HepG2 (cell line): Measurements from ENCODE around the gene RGP1. TPM values are rescaled to one million over a fixed set of nuclear protein-coding genes. Genes with fewer than 3 reads are reported as not detected.
A peak's percentile ranks its signal among the peaks of the same experiment; 100 is the strongest.

Source experiments
- ATAC-seq: fragments of 200-7000 bp; cut with Tn5 transposase; 3 replicates; pipeline ENCODE4 v1.9.1; 2020; ENCODE audit warnings: mild to moderate bottlenecking, moderate library complexity
- Bru-seq: library from RNA; stranded (reverse); fragments of 400-500 nt; gene quantifications from one replicate; lab custom pipeline; 2021; lab: Mats Ljungman, UMichigan
- BruChase-seq, 2 experiments: library from RNA; stranded (reverse); fragments of 400-500 nt; gene quantifications; one replicate each; lab custom pipeline; 2021; lab: Mats Ljungman, UMichigan
- BruUV-seq: library from RNA; stranded (reverse); fragments of 400-500 nt; replicated peaks from 2 replicates; lab custom pipeline; 2021; lab: Mats Ljungman, UMichigan
- CTCF ChIA-PET: fragments of 300-600 bp; formaldehyde crosslinking; extraction: SDS; loops from one replicate; lab custom pipeline; 2021; ENCODE audit warnings: low total read pairs, inconsistent platforms, low intra/inter-chr PET ratio; lab: Yijun Ruan, JAX
- POLR2A ChIA-PET: fragments of 350-600 bp; sonication (Branson Sonifier 250); formaldehyde crosslinking; loops from one replicate; lab custom pipeline; 2020; ENCODE audit warnings: antibody characterized with exemption, inconsistent platforms; lab: Yijun Ruan, JAX
- DNase-seq: peaks from one replicate; pipeline ENCODE4 v3.0.0-alpha.2; 2015; ENCODE audit warnings: low spot score
- FAIRE-seq: peaks from 3 replicates; lab custom pipeline; 2011; peaks lifted over from hg19 to GRCh38; lab: Jason Lieb, UNC
- H2AFZ ChIP-seq: one replicate; pipeline ENCODE4 v1.6.1; 2011; ENCODE audit warnings: low read length, inconsistent platforms
- H3K27ac ChIP-seq: fragments of 300-600 bp; 3 replicates; pipeline ENCODE4 v1.8.0; 2011; ENCODE audit warnings: mixed run types, mild to moderate bottlenecking, mixed read lengths, low read length, inconsistent platforms; ENCODE audit not compliant: insufficient read depth; ENCODE audit errors: extremely low read length
- H3K27me3 ChIP-seq, 2 experiments: fragments of 200-600 bp in 1 of 2; 2 replicates in 1 of 2; 3 replicates in 1 of 2; pipeline versions ENCODE4 v1.6.0 to v1.8.0; 2011; ENCODE audit warnings: low read length in 2 of 2, mild to moderate bottlenecking in 2 of 2, moderate library complexity in 2 of 2, inconsistent platforms in 1 of 2; ENCODE audit not compliant: insufficient read depth in 2 of 2, control insufficient read depth in 1 of 2
- H3K36me3 ChIP-seq, 2 experiments: fragments of 200-600 bp in 1 of 2; replicated peaks in 1 of 2; 2 replicates in 1 of 2; 3 replicates in 1 of 2; pipeline versions ENCODE4 v1.5.1 to v1.8.0; 2011; ENCODE audit warnings: low read length in 2 of 2, inconsistent platforms in 1 of 2; ENCODE audit not compliant: insufficient read depth in 2 of 2, control insufficient read depth in 1 of 2
- H3K4me1 ChIP-seq: 2 replicates; pipeline ENCODE4 v1.5.1; 2012; ENCODE audit warnings: low read length, inconsistent platforms; ENCODE audit not compliant: insufficient read depth
- H3K4me2 ChIP-seq: 2 replicates; pipeline ENCODE4 v1.6.0; 2011; ENCODE audit warnings: low read depth, low read length, inconsistent platforms
- H3K4me3 ChIP-seq, 3 experiments: fragments of 200-600 bp in 1 of 3; sonication (generic), shearing (Covaris generic) in 1 of 3; replicated peaks in 1 of 3; 2 replicates each; pipeline ENCODE4 v1.5.1; 2011 to 2016; ENCODE audit warnings: low read length in 3 of 3, inconsistent platforms in 2 of 3, low read depth in 2 of 3, mild to moderate bottlenecking in 2 of 3, control low read depth in 1 of 3, mixed read lengths in 1 of 3; ENCODE audit not compliant: insufficient read depth in 1 of 3
- H3K79me2 ChIP-seq: one replicate; pipeline ENCODE4 v1.6.1; 2011; ENCODE audit warnings: low read length, inconsistent platforms; ENCODE audit not compliant: insufficient read depth
- H3K9ac ChIP-seq: 2 replicates; pipeline ENCODE4 v1.6.0; 2011; ENCODE audit warnings: mild to moderate bottlenecking, low read depth, low read length, inconsistent platforms; ENCODE audit not compliant: insufficient read depth
- H3K9me3 ChIP-seq: 2 replicates; pipeline ENCODE4 v1.5.1; 2012; ENCODE audit warnings: mild to moderate bottlenecking, low read length
- H4K20me1 ChIP-seq: 2 replicates; pipeline ENCODE4 v1.6.0; 2011; ENCODE audit warnings: inconsistent platforms, mild to moderate bottlenecking, low read length, moderate library complexity; ENCODE audit not compliant: insufficient read depth
- ATF7-NPFF ChIP-seq: sonication (generic); formaldehyde crosslinking; IDR thresholded peaks from 2 replicates; pipeline ENCODE4 v1.8.1; 2023; ENCODE audit warnings: mild to moderate bottlenecking, low read depth, missing genetic modification reagents, moderate library complexity
- GLI4 ChIP-seq: sonication (generic); formaldehyde crosslinking; IDR thresholded peaks from 2 replicates; pipeline ENCODE4 v1.5.1; 2020; ENCODE audit warnings: missing genetic modification reagents, mild to moderate bottlenecking, moderate library complexity, borderline replicate concordance
- KMT2B ChIP-seq: IDR thresholded peaks from 2 replicates; pipeline ENCODE4 v1.6.1; 2016; ENCODE audit warnings: missing genetic modification reagents, missing compliant biosample characterization
- MAZ ChIP-seq, 2 experiments: sonication (generic) in 1 of 2; formaldehyde crosslinking in 1 of 2; IDR thresholded peaks; 2 replicates each; pipeline versions ENCODE4 v1.5.0 to v1.6.1; 2012 to 2020; ENCODE audit warnings: low read depth in 2 of 2, mild to moderate bottlenecking in 2 of 2, borderline replicate concordance in 1 of 2, improper control_type of control experiment in 1 of 2, low read length in 1 of 2, missing genetic modification reagents in 1 of 2, moderate library complexity in 1 of 2
- SOX5 ChIP-seq: IDR thresholded peaks from 2 replicates; pipeline ENCODE4 v1.6.1; 2016; ENCODE audit warnings: borderline replicate concordance
- STAG1 ChIP-seq: sonication (generic); formaldehyde crosslinking; IDR thresholded peaks from 2 replicates; pipeline ENCODE4 v1.4.0; 2020; ENCODE audit warnings: missing genetic modification reagents
- TCF7 ChIP-seq: sonication (generic); IDR thresholded peaks from 2 replicates; pipeline ENCODE4 v1.6.1; 2016; ENCODE audit warnings: antibody characterized with exemption, low read depth
- ZNF142 ChIP-seq: sonication (generic); formaldehyde crosslinking; IDR thresholded peaks from 2 replicates; pipeline ENCODE4 v1.4.0; 2020; ENCODE audit warnings: missing genetic modification reagents
- ZNF577 ChIP-seq: sonication (generic); formaldehyde crosslinking; IDR thresholded peaks from 2 replicates; pipeline ENCODE4 v1.4.0; 2020; ENCODE audit warnings: mild to moderate bottlenecking, low read depth, missing genetic modification reagents, borderline replicate concordance
- WGBS: methylation state at CpG from one replicate; pipeline ENCODE4 v1.1.6; 2017; ENCODE audit warnings: low lambda C conversion rate; 5-methylcytosine and 5-hydroxymethylcytosine counted together
- in situ Hi-C: cut with HindIII; loops from 2 replicates; pipeline ENCODE4 v1.10.0; 2017; ENCODE audit warnings: low pct_unique_long_range_greater_than_20kb; ENCODE audit not compliant: extremely low pct_ligation_motif_present
- intact Hi-C: fragments of 100-400 bp; cut with micrococcal nuclease; formaldehyde crosslinking; loops from one replicate; pipeline ENCODE4 v1.10.0; 2022; ENCODE audit not compliant: unreplicated experiment
- long read RNA-seq, 2 experiments: library from RNA in 1 of 2; library from polyadenylated mRNA in 1 of 2; stranded (forward) in 1 of 2; unstranded in 1 of 2; transcript quantifications; one replicate each; pipeline ENCODE4 v2.0.0, GENCODE V29; 2019 to 2022
- polyA minus RNA-seq, 3 experiments: library from RNA; depleted of rRNA, polyadenylated mRNA; stranded (reverse); fragments of >200 nt; gene quantifications; 2 replicates each; pipeline ENCODE4 v1.2.3, GENCODE V29; 2011; ENCODE audit warnings: low replicate concordance in 1 of 3
- polyA plus RNA-seq, 8 experiments: library from polyadenylated mRNA; depleted of rRNA in 3 of 8; stranded (reverse) in 7 of 8; unstranded in 1 of 8; fragments of >200 nt; fragmentation: Illumina TruSeq in 4 of 8; extraction: Trizol in 4 of 8; gene quantifications; 2 replicates each; pipeline versions ENCODE4 v1.2.1 to v1.2.3, GENCODE V29; 2011 to 2016; ENCODE audit warnings: low read depth in 4 of 8, missing spikeins in 1 of 8, mixed read lengths in 1 of 8; ENCODE audit not compliant: insufficient read depth in 1 of 8
- total RNA-seq, 5 experiments: library from RNA; depleted of rRNA; stranded (reverse); fragments of >200 nt; fragmentation: Illumina TruSeq; extraction: Trizol; gene quantifications; 2 replicates each; pipeline ENCODE4 v1.2.3, GENCODE V29; 2016; ENCODE audit warnings: low read depth in 1 of 5

The RGP1 gene
- 12.6 and 12.7 TPM in 2 replicates for total RNA-seq (2016; rRNA removed; fragmentation: Illumina TruSeq; extraction: Trizol)
- 1.6 and 1.9 TPM in 2 replicates for total RNA-seq (2016; cell fraction: cytosol; rRNA removed; fragmentation: Illumina TruSeq; extraction: Trizol; ENCODE audit: low read depth)
- total RNA-seq (2016; cell fraction: insoluble cytoplasmic fraction; rRNA removed; fragmentation: Illumina TruSeq; extraction: Trizol): 10.9 and 13.5 TPM in 2 replicates
- total RNA-seq (2016; cell fraction: membrane; rRNA removed; fragmentation: Illumina TruSeq; extraction: Trizol): 7.5 and 7.7 TPM in 2 replicates
- total RNA-seq (2016; cell fraction: nucleus; rRNA removed; fragmentation: Illumina TruSeq; extraction: Trizol): 9.8 and 10.7 TPM in 2 replicates
- polyA plus RNA-seq (2011; rRNA removed): 18.7 and 21.0 TPM in 2 replicates
- polyA plus RNA-seq (2011; cell fraction: cytosol; rRNA removed): 13.4 and 13.5 TPM in 2 replicates
- 31.7 and 33.0 TPM in 2 replicates for polyA plus RNA-seq (2011; cell fraction: nucleus; rRNA removed)
- 10.9 TPM in 2 replicates for polyA plus RNA-seq (2012)
- polyA plus RNA-seq (2016; cell fraction: cytosol; fragmentation: Illumina TruSeq; extraction: Trizol; ENCODE audit: low read depth): 3.5 and 3.8 TPM in 2 replicates
- polyA plus RNA-seq (2016; cell fraction: insoluble cytoplasmic fraction; fragmentation: Illumina TruSeq; extraction: Trizol; ENCODE audit: low read depth): 9.5 and 11.3 TPM in 2 replicates
- 5.6 TPM in 2 replicates for polyA plus RNA-seq (2016; cell fraction: membrane; fragmentation: Illumina TruSeq; extraction: Trizol; ENCODE audit: low read depth)
- polyA plus RNA-seq (2016; cell fraction: nucleus; fragmentation: Illumina TruSeq; extraction: Trizol; ENCODE audit: insufficient read depth, low read depth): 14.0 and 14.1 TPM in 2 replicates
- 32.1 and 35.8 TPM in 2 replicates for polyA minus RNA-seq (2011; rRNA and poly(A)+ RNA removed; ENCODE audit: low replicate concordance)
- polyA minus RNA-seq (2011; cell fraction: cytosol; rRNA and poly(A)+ RNA removed): 8.6 and 10.3 TPM in 2 replicates
- 13.1 and 16.8 TPM in 2 replicates for polyA minus RNA-seq (2011; cell fraction: nucleus; rRNA and poly(A)+ RNA removed)
- Bru-seq, nascent RNA: percentile 75 among the genes with signal in this experiment
- BruChase-seq, experiment 1, labeled RNA remaining after a 6-hour chase: percentile 90 among the genes with signal in this experiment
- percentile 81 among the genes with signal in this experiment for BruChase-seq, experiment 2, labeled RNA remaining after a 2-hour chase
- long read RNA-seq, experiment 1, full-length matches to known transcripts: 1 of 3 reads
- long read RNA-seq, experiment 1, partial matches to known transcripts: 0 of 3 reads
- long read RNA-seq, experiment 1, other reads (novel, unspliced or antisense): 2 of 3 reads
- long read RNA-seq, experiment 2, full-length matches to known transcripts: 7 of 40 reads
- long read RNA-seq, experiment 2, partial matches to known transcripts: 3 of 40 reads
- long read RNA-seq, experiment 2, other reads (novel, unspliced or antisense): 30 of 40 reads

GRCh38 chr9:35748858-35749514 lies at the start of gene RGP1, which contains the start of gene GBA2:
Gene RGP1 (plus strand): TSS chr9:35749287. CDS start chr9:35749756, 469 bp downstream.
Gene GBA2 (minus strand): TSS chr9:35749228. CDS start chr9:35748704, 524 bp downstream.
- H4K20me1 ChIP-seq: peaks cover 39% of the 10 kb centered on the region
- peaks cover 46% of the 10 kb centered on the region for H3K79me2 ChIP-seq
- H3K27me3 ChIP-seq: no peaks in the 10 kb centered on the region; a peak in 2 of 5 replicates
- H3K4me3 ChIP-seq: peak within 1 kb of the TSS; percentile 95 to 99 (median 98)
- no TSS peak for BruUV-seq
- ChIA-PET POLR2A (interaction anchor here (1.0 to 5.8 kb wide), 17 partner anchors 8 to 103 kb away, joined by 3 to 102 read pairs (median 9); partner anchors contain the start of genes ARHGEF39, CCDC107, CREB3 and HINT2), CTCF (no interaction called here)
- H3K27ac ChIP-seq: peak within 1 kb of the TSS; percentile 89
- intact Hi-C loops: loop anchor here (1.0 to 2.0 kb wide), 2 partner anchors 16 to 91 kb away; partner anchors contain the start of genes CCDC107, CREB3, RMRP and TLN1
- peaks cover 16 to 39% of the 10 kb centered on the region in 2 experiments for H3K36me3 ChIP-seq
- H3K9ac ChIP-seq: peak within 1 kb of the TSS; percentile 94
- H3K4me2 ChIP-seq: peak within 1 kb of the TSS; percentile 94
- no peak for FAIRE-seq
- H3K9me3 ChIP-seq: no peaks in the 10 kb centered on the region
- DNase-seq: peak; percentile 77
- H3K4me1 ChIP-seq: peaks cover 42% of the 10 kb centered on the region
- peak; percentile 90 for ATAC-seq
- in situ Hi-C loops: no loop called here
- WGBS: 2% methylated on average over 29 of the region's 69 CpGs
- no peak within 1 kb of the TSS for H2AFZ ChIP-seq
- TF ChIP-seq SOX5 (no peak), ZNF142 (CRISPR knock-in tag) (0 out of 2 replicates have a peak, but pooled peaks have one; percentile 3), ATF7-NPFF (CRISPR knock-in tag) (no peak; the same call in 1 of the 2 replicates), ZNF577 (CRISPR knock-in tag) (no peak), TCF7 (no peak), STAG1 (no peak), MAZ (IDR thresholded peaks at IDR 0.05; ENCODE audit: borderline replicate concordance, low read depth, low read length) (peak; percentile 39; the same call in 1 of the 2 replicates), MAZ (CRISPR knock-in tag; IDR thresholded peaks at IDR 0.05; ENCODE audit: low read depth) (peak; percentile 87), GLI4 (CRISPR knock-in tag) (no peak), KMT2B (peak; percentile 55; the same call in 1 of the 2 replicates)
